NCI-H524 treated with DMSO at 0.1 percent for 48 hours (cell line): ENCODE results near the gene IRAK2.

Experiments used
- DNase-seq: peaks from one replicate; lab custom pipeline; 2025; lab: John Stamatoyannopoulos, UW

Gene IRAK2

DNA sequence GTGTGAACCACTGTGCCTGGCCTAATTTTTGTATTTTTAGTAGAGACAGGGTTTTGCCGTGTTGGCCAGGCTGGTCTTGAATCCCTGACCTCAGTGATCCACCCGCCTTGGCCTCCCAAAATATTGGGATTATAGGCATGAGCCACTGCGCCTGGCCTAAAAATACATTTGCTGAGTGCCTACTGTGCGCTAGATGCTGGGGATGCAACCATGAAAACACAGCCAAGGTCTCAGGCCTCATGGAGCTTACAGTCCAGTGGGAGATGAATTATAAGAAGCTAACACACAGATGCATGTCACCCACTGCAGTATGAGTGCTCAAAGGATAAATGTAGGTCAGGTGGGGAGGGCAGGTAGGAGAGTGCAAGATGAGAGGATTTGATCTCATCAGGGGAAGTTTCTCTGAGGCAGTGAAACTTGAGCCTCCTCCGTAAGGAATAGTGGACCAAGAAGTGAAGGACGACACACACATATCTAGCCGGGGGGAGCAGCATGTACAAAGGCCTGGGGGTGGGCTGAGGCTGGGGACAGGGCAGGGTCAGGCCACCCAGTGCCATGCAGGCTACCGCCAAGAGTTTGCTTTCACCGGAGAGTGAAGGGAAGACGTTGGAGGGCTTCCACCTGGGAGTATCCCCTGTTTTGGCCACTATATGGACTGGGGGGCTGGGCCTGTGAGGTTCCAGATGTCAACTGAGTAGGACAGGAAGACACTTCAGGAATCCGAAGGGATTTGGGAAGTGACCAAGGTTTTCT lies 24.3 kb downstream of the IRAK2 start:
- no peak for DNase-seq

DNA sequence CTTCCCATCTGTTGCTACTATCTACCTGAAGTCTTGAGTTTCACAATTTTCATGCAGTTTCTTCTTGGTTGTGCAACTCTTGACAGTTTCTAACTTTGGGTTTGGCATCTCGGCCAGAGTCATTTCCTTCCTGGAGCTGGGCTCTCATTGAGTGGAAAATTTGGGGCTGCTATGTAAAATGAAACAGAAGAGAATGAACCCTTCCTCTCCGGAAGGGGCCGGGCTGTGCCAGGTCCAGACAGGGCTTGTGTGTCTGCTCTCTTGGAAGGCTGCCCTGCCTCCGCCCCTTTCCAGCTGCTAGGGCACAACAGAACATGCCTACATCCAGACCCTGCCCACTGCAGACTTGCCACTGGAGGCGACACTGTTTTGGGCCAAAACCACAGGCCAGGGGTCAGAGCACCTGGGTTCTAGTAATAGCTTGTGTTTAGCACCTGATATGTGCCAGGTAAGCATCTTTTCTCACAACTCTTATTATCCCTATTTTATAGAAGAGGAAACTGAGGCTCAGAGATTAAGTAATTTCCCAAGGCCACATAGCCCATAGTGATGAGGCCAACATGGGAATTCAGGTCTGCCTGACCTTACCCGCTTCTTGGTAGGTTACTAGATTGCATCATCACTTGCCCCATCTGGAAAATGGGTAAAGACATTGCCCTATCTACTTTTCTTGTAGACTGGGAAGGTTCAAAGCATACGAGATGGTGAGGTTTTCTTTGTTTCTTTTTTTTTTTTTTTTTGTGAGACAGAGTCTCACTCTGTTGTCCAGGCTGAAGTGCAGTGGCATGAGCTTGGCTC lies 25.0 kb downstream of the IRAK2 start:
- DNase-seq = no peak

DNA sequence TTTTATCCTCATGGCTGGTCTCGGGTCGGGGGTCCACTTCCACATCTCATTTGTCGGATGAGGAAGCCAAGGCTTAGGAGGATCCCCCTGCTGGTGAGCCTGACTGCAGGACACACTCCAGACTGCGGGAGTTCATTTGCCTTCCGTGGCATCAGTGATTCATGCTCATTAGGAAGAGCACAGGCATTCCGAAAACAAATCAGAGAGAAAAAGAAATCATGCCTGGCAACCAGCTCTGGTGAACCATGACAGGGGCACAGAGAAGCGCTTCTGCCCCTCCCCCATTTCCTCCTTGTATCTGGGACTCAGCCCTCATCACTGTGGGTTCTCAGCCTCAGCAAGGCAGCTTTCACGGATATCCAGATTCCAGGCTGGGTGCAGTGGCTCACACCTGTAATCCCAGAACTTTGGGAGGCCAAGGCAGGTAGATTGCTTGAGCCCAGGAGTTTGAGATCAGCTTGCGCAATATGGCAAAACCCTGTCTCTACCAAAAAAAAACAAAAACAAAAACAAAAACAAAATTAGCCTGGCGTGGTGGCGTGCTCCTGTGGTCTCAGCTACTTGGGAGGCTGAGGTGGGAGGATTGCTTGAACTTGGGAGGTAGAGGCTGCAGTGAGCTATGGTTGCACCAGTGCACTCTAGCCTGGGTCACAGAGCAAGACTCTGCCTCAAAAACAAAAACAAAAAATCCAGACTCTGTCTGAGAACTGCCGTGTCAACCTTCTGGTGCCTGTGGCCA lies 28.4 kb downstream of the IRAK2 start:
- no peak for DNase-seq

DNA sequence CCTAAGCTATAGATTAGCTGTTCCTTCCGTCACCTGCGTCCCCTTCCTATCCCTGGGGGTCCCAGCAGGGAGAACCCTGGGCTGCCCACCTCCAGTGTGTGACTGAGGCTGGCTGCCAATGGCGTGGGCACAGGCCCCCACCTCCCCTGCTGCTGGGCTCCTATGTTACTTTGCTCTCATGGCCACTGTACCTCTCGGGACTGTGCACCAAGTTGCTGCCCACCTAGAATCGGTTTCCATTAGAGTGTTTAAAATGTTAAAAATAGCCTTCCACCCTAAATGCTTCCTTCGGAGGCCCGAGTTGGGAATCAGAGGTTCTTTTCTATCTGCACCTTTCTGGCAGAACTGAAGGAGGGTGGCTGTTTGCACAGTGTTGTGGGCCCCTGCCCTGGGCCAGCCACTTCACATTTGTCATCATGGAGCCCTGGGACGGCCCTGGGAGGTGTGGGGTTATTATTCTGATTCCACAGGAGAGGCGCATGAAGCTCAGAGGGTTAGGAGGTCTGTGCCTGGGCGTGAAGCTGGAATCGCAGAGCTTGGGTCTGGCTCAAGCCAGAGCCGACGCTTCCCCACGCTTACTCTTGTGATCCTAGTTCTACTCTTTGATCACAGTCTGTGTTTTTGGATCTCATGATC lies 29.1 kb downstream of the IRAK2 start:
- DNase-seq = no peak

DNA sequence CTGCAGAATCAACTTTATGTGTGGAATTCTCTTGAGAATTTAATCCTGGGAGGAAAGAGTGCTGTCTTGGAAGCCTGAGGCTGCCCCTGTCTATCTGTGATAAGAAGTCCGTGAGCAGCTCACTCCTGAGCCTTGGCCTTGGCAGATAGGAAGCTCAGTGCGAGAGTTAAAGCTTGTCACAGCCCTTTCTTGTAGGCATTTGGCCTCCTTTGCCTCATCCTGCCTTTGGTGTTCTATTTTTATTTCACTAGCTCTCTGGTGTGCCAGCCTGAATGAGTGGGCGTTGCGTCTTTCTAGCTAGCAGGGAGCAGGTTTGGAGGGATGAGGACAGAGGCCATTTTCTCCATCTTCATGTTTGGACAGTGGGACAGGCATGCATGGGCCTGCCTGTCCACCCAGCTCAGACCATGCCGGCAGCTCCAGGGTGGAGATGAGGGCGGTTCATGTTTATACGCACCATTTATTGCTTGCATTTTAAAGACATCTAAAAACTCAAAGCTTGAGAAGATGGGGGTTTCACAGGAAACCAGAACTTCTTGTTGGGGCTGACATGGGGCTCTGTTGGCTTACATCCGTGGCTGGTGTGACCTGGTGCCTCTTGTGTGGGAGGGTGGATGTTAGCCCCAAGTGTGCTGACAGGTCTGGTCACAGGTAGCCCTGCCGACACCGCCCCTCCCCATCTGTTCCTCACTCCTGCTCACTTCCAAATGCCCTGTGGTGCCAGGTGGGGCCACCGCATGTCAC lies 29.8 kb downstream of the IRAK2 start:
- no peak for DNase-seq

DNA sequence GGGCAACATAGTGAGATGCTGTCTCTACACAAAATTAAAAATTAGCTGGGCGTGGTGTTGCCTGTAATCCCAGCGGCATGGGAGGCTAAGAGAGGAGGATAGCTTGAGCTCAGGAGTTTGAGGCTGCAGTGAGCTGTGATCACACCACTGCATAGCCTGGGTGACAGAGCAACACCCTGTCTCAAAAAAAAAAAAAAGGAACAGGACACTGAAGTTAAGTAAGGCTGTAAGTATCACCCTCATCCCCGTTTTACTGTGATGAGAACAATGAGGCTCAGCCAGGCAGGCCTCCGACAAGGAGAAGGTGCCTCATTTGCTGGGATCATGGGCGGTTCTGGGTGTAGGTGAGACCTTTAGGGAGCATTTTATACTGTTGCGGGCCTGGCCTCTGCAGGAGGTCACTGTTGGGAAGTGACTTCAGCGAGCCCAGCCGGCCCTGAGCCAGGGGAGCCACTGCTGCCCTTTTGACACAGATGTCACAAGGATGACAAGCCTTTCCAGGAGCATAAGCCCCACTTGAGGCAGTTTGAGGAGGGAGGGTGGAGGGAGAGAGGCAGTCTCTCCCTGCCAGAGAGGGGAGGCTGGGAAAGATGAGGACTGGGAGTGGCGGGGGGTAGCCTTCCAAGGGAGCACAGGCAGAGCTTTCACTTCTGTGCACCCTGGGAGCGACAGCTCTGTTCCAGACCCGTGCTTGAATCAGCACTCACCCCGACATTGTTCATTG lies 30.8 kb downstream of the IRAK2 start:
- peak; percentile 44 for DNase-seq

DNA sequence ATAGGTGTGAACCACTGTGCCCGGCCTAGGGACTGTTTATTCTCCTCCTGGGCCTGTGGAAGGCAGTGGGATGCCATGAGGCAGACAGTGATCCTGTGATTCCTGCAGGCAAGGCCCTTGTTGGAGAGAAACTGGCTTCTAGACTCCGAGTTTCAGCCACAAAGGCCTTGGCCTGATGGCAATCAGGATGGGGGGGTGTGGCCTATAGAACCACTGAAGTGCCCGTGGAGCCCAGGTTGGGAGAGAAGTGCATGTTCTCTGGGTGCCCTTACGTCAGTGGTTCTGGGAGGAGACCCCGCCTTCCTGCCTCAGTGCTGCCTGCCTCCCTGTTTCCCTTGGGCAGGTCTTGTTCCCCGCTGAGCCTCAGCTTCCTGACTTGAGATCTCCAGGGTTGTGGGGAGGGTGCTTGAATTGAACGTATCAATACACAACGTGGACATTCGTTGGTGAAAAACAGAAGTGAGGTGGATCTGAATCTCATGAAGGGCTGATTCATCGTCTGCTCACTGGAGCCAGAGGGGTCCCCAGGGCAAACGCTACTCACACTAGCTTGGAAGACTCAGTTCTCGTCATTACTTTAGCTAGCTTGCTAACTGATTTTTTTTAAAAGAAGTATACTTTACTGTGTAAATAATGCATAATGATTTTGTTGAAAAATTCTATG lies 31.8 kb downstream of the IRAK2 start:
- no peak for DNase-seq

DNA sequence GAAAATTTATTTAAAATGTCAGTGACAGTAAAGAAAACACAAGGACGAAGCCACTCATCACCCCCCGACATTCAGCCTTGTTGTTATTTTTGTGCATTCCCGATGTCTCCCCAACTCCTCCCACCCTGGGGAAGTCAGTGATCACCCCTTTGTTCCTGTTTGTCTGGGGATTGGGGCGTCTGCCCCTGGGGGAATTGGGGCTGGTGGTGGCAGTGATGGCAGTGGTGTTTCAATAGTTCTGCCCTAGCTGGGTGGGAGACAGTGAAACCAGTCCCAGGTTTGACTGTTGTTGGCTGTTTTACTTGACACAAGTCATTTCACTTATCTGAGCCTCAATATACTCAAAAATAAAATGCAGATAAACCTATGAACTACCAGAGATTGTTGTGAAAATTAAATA lies 33.5 kb downstream of the IRAK2 start:
- DNase-seq = no peak

DNA sequence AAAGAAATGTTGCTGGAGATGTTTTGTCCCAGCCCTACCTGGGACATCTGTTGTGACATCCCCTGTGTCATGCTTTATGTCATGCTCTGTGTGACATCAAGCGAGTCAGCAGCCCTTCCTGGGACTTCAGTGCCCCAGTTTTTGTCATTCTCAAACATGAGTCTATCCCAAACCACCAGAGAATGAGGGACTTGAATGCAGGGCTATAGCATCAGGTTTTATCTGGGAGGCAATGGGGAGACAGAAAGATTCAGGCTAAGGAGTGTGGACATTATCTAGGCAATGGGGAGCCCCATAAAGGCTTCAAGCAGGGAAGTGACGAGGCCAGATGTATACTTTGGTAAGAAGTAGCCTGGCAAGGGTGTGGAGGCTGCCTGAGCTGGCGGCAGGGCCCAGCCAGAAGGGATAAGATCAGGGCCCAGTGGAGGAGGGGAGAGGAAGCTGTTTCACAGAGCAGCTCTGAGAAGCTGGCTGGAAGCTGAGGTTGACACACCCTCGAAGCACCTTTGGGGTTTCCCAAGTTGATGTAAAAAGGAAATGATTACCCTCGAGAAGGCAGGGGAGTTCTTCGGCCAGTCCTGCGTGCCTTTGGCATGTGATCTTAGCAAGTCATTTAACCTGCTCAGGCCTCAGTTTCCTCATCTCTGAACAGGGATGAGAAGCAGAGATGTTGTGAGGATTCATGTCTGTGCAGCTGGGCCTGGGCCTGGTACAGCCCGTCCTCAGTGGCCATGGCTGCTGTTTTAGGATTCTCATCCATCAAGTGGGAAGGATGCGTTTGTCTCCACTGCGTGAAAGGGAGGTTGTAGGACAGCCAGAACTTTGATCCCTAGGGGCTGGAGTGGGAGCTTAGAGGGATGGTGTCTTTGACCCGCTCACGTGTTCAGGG lies 34.3 kb downstream of the IRAK2 start:
- DNase-seq = no peak

DNA sequence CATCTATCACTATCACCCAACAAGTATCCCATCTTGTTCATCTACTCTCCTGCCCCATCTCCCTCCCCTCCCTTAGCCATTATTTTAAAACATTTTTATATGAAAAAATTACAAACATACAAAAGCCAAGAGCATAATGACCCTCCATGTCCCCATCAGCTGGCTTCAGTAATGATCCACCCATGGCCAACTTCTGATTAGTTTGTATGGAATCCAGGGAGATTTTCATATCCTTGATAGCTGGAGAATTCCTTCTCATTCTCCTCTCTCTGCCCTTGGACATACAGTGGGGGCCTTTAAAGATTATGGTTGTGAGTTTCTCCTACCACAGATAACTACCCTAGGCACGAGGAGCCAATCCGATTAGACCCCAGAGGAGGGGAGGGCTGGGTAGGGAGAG lies 40.2 kb downstream of the IRAK2 start:
- DNase-seq = no peak

DNA sequence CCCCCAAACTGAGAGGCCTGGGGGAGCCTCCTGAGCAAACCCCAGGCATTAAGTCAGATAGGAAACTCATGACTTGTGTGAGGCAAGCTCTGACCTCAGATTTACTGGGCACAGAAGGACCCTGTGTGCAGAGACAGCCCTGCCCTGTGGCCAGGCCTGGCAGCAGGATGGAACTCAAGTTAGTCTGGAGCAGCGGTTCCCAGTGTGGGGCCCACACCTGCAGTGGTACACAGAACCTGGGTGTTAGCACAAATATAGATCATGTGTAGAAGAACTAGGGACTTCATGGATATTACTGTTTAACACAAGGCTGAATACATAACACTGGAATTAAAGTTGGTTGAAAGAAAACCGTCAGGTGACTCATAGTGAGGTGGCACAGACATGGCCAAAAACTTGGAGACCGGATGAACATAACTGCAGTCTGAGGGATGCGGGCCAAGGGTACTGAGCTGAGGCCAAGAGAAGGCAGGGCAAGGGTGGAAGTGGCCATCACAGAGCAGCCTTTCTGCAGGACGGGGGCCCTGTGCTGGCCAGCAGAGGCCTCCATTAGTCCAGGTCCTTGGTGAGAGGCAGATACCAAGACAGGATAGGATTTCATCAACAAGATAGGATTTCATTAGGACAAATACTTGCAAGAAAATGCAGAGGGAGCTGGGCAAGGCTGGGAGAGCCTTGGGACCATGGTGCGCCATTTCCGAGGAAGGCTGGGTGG lies 40.9 kb downstream of the IRAK2 start:
- DNase-seq = no peak

DNA sequence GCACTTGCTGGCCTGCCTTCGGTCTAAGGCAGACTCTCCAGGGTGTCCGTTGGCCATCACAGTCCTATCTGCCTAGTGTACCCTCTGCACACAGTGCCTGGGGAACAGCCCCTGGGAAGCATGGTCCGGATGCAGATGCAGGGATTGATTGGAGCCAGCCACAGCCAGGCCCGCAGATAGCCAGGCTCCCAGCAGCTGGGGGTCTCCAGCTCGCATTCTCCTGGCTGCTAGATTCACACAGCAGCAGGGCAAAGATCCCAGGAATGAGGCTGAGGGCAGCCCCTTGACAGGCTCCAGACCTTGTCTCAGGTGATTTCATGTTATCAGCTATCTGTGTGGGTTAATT lies 41.4 kb downstream of the IRAK2 start:
- DNase-seq = no peak

DNA sequence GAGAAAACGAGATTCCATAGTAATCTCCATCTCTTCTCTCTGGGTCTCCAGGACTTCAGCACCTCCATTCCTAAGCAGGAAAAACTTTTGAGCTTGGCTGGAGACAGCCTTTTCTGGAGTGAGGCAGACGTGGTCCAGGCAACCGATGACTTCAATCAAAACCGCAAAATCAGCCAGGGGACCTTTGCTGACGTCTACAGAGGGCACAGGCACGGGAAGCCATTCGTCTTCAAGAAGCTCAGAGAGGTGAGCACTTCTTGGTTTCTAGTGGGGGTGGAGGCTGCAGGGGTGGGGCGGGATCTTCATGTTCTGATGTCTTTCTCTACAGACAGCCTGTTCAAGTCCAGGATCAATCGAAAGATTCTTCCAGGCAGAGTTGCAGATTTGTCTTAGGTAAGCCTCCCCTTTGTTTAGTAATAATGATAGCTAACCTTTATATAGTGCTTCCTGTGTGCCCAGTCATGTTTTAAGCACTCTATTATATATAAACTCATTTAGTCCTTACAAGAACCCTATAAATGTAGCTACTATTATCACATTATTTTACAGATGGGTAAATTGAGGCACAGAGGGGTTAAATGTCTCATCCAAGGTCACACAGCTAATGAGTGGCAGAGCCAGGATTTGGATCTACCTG lies 48.6 kb downstream of the IRAK2 start:
- DNase-seq = no peak

DNA sequence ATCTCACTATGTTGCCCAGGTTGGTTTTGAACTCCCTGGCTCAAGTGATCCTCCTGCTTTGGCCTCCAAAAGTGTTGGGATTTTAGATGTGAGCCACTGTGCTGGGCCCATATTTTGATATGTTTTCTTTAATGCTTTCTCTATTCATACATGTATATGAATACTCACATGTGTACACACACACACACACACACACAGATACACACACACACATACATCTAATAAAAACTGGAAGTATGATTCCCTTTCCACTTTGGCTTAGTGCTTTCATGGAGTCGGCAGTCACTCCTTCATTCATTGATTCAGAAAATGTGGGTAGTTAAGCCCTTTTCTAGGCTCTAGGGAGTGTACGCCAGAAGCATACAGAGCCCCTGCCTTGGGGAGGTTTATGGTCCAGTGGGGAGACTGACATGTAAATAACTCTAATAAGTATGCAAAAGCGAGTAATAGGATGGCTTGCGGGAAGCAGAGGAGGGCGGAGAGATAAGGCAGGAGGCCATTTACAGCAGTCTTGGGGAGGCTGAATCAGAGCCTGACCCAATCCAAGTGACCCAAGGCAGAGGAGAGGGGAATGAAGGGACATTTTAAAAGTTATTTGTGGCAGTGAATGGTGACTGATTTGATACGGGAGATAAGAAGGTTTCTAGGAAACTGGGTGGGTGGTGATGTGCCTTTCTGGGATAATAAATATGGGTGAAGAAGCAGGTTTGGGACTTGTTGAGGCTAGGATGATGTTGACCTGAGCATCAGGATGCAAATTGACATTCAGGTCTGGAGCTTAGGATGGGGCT lies 51.1 kb downstream of the IRAK2 start:
- DNase-seq = no peak

DNA sequence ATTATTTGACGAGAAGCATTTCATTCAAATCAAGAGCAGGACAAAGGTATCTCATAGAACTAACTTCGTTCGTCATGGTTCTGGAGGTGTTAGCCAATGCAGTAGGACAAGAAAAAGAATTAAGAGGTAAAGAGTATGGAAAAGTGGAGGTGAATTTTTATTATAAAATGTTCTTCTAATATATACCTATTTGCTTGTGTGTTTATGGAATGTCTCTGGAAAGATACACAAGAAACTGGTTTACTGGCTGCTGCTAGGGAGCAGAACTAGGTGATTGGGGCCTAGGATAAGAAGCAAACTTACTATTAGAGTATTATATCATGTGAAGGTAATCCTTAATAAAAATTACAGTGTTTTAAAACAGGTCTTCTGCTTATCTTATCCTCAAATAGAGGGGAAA lies 52.6 kb downstream of the IRAK2 start:
- DNase-seq = no peak

DNA sequence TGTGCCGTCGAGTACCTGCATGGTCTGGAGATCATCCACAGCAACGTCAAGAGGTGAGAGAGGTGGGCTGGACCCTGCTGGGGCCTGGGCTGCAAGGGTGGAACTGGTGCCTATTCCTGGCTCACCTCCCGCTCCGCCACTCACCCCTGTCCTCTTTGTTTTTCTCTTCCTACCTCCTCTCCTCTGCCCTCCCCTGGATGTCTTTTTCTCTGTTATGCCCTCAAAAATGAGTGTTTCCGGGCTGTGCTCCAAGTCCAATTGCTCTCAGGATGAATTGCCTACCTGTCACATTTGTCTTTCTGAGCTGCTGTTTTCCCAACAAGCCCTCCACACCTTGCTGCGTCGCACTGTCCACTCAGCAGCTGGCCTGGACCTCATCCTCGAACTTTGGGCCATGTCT lies 55.0 kb downstream of the IRAK2 start:
- no peak for DNase-seq
